ENCODE data around the gene TBX3.
A peak's percentile ranks its signal among the peaks of the same experiment; 100 is the strongest.

Gene TBX3

DNA sequence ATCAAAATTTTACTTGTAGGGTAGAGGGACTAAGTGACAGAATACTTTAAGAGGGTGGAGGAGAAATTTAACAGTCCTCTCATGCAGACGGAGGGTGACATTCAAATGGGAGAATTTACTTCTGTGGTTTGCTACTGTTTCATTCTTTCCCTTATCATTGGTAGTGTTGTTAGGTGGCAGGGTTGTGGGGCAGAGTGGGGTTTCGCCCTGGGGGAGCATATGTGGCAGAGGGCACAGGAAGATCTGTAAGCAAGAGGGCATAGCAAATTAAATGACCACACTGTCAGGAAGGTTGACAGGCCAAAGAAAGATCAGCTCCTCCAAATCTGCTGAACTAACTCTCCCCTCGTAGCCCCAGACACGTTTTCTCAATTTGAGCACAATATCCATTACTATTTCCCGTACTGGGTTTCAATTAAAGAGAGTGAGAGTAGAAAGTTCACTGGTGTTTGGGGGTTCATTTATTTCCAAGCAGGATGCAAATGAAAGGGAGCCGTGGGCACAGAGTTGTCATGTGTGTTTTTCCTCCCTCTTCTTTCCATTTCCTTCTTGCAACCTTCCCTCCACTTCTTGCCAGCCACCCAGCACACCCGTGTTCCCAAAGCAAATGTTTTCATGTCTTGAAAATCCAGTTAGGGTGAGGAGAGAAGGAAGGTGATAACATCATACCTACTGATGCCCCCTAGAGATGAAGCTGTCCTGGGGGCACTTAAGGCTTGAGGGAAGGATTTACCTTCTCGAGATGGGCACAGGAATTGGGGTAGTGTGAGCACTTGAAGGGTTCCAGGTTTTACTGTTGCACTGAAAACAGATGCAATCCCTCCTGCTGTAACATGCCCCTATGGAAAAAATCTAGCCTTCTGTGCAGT lies 6.5 kb upstream of the TBX3 start:
- Histone ChIP-seq H3K4me3 (ENCODE audit: low read depth in 1 of 2, low read length in 2 of 2) (no peak overlapping the region), H3K27me3 (ENCODE audit: control insufficient read depth in 1 of 2, insufficient read depth in 2 of 2, low read length in 2 of 2) (peaks cover 46 to 87% of the 10 kb centered on the region in 2 donors), H3K4me1 (ENCODE audit: control insufficient read depth in 1 of 2, insufficient read depth in 2 of 2, low read length in 2 of 2) (peaks cover 7 to 13% of the 10 kb centered on the region in 2 donors), H3K36me3 (ENCODE audit: control insufficient read depth in 1 of 2, insufficient read depth in 2 of 2, low read length in 2 of 2) (no peaks in the 10 kb centered on the region), H3K9me3 (ENCODE audit: control insufficient read depth in 1 of 2, low read length in 2 of 2) (no peaks in the 10 kb centered on the region), H3K9ac (ENCODE audit: low read depth in 1 of 2, low read length in 2 of 2) (no peak overlapping the region), H3K27ac (ENCODE audit: low read depth, low read length) (no peak overlapping the region)

GRCh38 chr12:114689075-114689994 lies 5.4 kb upstream of the TBX3 start:
- Histone ChIP-seq H3K4me3 (ENCODE audit: low read depth in 1 of 2, low read length in 2 of 2) (no peak overlapping the region), H3K27me3 (ENCODE audit: control insufficient read depth in 1 of 2, insufficient read depth in 2 of 2, low read length in 2 of 2) (peaks cover 38 to 78% of the 10 kb centered on the region in 2 donors), H3K9ac (ENCODE audit: low read depth in 1 of 2, low read length in 2 of 2) (no peak overlapping the region), H3K9me3 (ENCODE audit: control insufficient read depth in 1 of 2, low read length in 2 of 2) (no peaks in the 10 kb centered on the region), H3K4me1 (ENCODE audit: control insufficient read depth in 1 of 2, insufficient read depth in 2 of 2, low read length in 2 of 2) (peaks cover 11 to 20% of the 10 kb centered on the region in 2 donors), H3K36me3 (ENCODE audit: control insufficient read depth in 1 of 2, insufficient read depth in 2 of 2, low read length in 2 of 2) (no peaks in the 10 kb centered on the region), H3K27ac (ENCODE audit: low read depth, low read length) (no peak overlapping the region)

DNA sequence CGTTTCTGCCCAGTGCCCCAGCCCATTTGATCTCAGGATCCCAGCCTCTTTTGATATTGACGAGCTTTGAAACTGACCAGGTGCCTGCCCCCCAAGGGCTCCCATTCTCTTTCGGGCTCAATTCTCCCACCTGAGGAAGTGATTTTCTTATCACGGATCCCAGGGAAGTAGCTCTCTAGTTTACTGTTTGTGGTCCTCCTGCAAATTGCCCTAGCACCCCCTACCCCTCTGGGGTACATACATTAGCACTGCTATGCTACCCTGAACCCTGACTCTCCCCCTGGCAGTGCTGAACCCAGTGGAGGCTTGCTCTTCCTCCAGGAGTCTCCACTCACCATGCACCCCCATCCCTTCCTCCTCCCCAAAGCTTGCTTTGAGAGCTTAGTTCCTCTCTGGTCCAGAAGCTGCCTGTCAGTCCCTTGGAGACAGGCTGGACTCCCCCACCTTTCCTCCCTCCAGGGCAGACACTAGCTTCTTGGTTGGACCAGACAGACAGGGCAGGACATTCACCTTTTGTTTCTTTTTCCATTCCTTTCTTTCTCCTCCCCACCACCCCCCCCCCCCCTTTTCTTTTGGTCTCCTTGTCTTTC lies 4.4 kb upstream of the TBX3 start:
- peaks cover 11 to 20% of the 10 kb centered on the region in 2 donors for H3K4me1 ChIP-seq (ENCODE audit: control insufficient read depth in 1 of 2, insufficient read depth in 2 of 2, low read length in 2 of 2)

DNA sequence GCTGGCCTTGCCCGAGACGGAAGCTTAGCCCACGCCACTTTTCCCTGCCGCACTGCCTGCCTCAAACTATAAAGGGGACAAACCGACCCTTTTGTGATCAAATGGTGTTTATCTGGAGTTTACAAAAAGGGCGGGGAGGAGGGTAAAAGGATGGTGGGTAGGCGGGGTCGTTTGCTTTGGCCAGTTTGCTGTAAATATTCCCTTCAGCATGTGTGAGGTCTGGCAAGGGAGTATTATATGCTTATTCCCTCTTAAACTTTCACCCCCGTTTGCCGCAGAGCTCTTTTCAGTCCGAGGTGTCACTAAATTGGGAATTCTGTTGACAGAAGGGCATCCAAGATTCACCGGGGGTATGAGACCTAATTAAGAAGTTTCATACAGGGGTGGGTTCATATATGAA lies 3.8 kb upstream of the TBX3 start:
- H3K9ac ChIP-seq (ENCODE audit: low read depth in 1 of 2, low read length in 2 of 2), result no peak overlapping the region
- no peak overlapping the region for H3K27ac ChIP-seq (ENCODE audit: low read depth, low read length)
- no peaks in the 10 kb centered on the region for H3K9me3 ChIP-seq (ENCODE audit: control insufficient read depth in 1 of 2, low read length in 2 of 2)
- peaks cover 25 to 62% of the 10 kb centered on the region in 2 donors for H3K27me3 ChIP-seq (ENCODE audit: control insufficient read depth in 1 of 2, insufficient read depth in 2 of 2, low read length in 2 of 2)
- peaks cover 8 to 14% of the 10 kb centered on the region in 2 donors for H3K4me1 ChIP-seq (ENCODE audit: control insufficient read depth in 1 of 2, insufficient read depth in 2 of 2, low read length in 2 of 2)
- no peaks in the 10 kb centered on the region for H3K36me3 ChIP-seq (ENCODE audit: control insufficient read depth in 1 of 2, insufficient read depth in 2 of 2, low read length in 2 of 2)
- no peak overlapping the region for H3K4me3 ChIP-seq (ENCODE audit: low read depth in 1 of 2, low read length in 2 of 2)

More for the DNA sequence above, 4.4 kb upstream of the TBX3 start:
- Histone ChIP-seq H3K9ac (ENCODE audit: low read depth in 1 of 2, low read length in 2 of 2) (no peak overlapping the region), H3K9me3 (ENCODE audit: control insufficient read depth in 1 of 2, low read length in 2 of 2) (no peaks in the 10 kb centered on the region), H3K36me3 (ENCODE audit: control insufficient read depth in 1 of 2, insufficient read depth in 2 of 2, low read length in 2 of 2) (no peaks in the 10 kb centered on the region), H3K4me3 (ENCODE audit: low read depth in 1 of 2, low read length in 2 of 2) (no peak overlapping the region), H3K27me3 (ENCODE audit: control insufficient read depth in 1 of 2, insufficient read depth in 2 of 2, low read length in 2 of 2) (peaks cover 30 to 68% of the 10 kb centered on the region in 2 donors), H3K27ac (ENCODE audit: low read depth, low read length) (no peak overlapping the region)

DNA sequence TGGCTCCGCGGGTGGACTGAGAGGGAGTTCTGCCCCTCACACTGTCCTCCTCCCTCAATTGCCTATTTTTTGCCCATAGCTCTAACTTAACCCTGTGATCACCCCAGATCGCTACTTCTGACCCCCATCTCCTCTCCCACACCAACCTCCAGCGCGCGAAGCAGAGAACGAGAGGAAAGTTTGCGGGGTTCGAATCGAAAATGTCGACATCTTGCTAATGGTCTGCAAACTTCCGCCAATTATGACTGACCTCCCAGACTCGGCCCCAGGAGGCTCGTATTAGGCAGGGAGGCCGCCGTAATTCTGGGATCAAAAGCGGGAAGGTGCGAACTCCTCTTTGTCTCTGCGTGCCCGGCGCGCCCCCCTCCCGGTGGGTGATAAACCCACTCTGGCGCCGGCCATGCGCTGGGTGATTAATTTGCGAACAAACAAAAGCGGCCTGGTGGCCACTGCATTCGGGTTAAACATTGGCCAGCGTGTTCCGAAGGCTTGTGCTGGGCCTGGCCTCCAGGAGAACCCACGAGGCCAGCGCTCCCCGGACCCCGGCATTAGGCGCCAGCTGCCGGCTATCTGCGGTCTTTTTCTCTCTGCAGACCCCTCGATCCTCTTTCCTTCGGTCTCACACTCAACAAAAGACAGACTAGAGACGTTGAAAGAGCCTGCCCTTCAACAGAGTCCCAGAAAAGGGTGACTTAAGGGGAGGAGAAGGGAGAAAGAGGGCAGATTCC lies 3.0 kb upstream of the TBX3 start:
- no peak overlapping the region for H3K4me3 ChIP-seq (ENCODE audit: low read depth in 1 of 2, low read length in 2 of 2)
- peaks cover 18 to 54% of the 10 kb centered on the region in 2 donors for H3K27me3 ChIP-seq (ENCODE audit: control insufficient read depth in 1 of 2, insufficient read depth in 2 of 2, low read length in 2 of 2)
- no peaks in the 10 kb centered on the region for H3K36me3 ChIP-seq (ENCODE audit: control insufficient read depth in 1 of 2, insufficient read depth in 2 of 2, low read length in 2 of 2)
- no peaks in the 10 kb centered on the region for H3K9me3 ChIP-seq (ENCODE audit: control insufficient read depth in 1 of 2, low read length in 2 of 2)
- H3K4me1 ChIP-seq (ENCODE audit: control insufficient read depth in 1 of 2, insufficient read depth in 2 of 2, low read length in 2 of 2), result peaks cover 4 to 10% of the 10 kb centered on the region in 2 donors
- no peak overlapping the region for H3K27ac ChIP-seq (ENCODE audit: low read depth, low read length)
- H3K9ac ChIP-seq (ENCODE audit: low read depth in 1 of 2, low read length in 2 of 2), result no peak overlapping the region

DNA sequence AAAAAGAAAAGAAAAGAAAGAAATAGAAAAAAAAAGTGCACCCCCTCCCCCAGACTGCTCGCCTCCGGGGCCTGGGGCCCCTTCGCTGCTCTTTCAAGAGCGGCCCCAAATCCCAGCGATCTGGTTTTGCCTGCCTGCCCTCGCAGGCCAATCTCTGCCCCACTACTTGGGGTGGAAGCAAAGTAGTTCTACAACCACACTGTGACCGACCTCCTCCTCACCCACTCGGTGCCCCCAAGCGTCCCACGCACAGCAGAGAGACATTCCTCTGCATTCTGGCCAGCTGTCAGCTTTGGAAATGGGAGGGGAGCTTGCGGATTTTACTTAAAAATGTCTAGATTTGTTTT lies 2.4 kb upstream of the TBX3 start:
- Histone ChIP-seq H3K4me3 (ENCODE audit: low read depth in 1 of 2, low read length in 2 of 2) (no peak overlapping the region), H3K36me3 (ENCODE audit: control insufficient read depth in 1 of 2, insufficient read depth in 2 of 2, low read length in 2 of 2) (no peaks in the 10 kb centered on the region), H3K4me1 (ENCODE audit: control insufficient read depth in 1 of 2, insufficient read depth in 2 of 2, low read length in 2 of 2) (peaks cover 4 to 10% of the 10 kb centered on the region in 2 donors), H3K9ac (ENCODE audit: low read depth in 1 of 2, low read length in 2 of 2) (no peak overlapping the region), H3K27me3 (ENCODE audit: control insufficient read depth in 1 of 2, insufficient read depth in 2 of 2, low read length in 2 of 2) (peaks cover 18 to 48% of the 10 kb centered on the region in 2 donors), H3K27ac (ENCODE audit: low read depth, low read length) (no peak overlapping the region), H3K9me3 (ENCODE audit: control insufficient read depth in 1 of 2, low read length in 2 of 2) (no peaks in the 10 kb centered on the region)

GRCh38 chr12:114685869-114686268 lies 1.9 kb upstream of the TBX3 start:
- Histone ChIP-seq H3K27me3 (ENCODE audit: control insufficient read depth in 1 of 2, insufficient read depth in 2 of 2, low read length in 2 of 2) (peaks cover 13 to 43% of the 10 kb centered on the region in 2 donors), H3K27ac (ENCODE audit: low read depth, low read length) (no peak overlapping the region), H3K4me1 (ENCODE audit: control insufficient read depth in 1 of 2, insufficient read depth in 2 of 2, low read length in 2 of 2) (peaks cover 4 to 10% of the 10 kb centered on the region in 2 donors), H3K9me3 (ENCODE audit: control insufficient read depth in 1 of 2, low read length in 2 of 2) (no peaks in the 10 kb centered on the region), H3K4me3 (ENCODE audit: low read depth in 1 of 2, low read length in 2 of 2) (no peak overlapping the region), H3K9ac (ENCODE audit: low read depth in 1 of 2, low read length in 2 of 2) (no peak overlapping the region), H3K36me3 (ENCODE audit: control insufficient read depth in 1 of 2, insufficient read depth in 2 of 2, low read length in 2 of 2) (no peaks in the 10 kb centered on the region)

DNA sequence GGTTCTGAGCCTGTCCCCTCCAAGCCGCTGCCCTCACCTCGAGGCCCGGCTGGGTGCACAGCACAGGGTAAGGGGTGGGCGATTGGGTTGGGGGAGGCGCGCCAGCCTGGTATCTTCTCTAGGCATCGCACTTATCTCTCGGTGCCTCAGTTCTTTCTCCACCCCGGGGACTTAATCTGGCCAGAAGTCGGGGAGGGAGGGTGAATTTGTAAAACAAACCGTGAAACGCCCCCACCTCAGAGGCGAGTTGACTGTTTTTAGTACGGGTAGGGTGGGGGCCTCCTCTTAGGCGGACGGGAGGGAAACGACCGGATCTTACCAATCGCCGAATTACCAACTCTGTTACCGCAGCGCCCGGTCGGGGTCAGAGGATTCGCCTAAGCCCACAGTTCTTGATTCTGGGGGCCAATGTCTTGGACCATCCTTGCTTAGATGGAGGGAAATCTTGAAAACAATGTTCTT lies 1.4 kb upstream of the TBX3 start:
- no peaks in the 10 kb centered on the region for H3K9me3 ChIP-seq (ENCODE audit: control insufficient read depth in 1 of 2, low read length in 2 of 2)
- peak overlapping the region; percentile 93 for H3K27ac ChIP-seq (ENCODE audit: low read depth, low read length)
- peaks cover 9 to 43% of the 10 kb centered on the region in 2 donors for H3K27me3 ChIP-seq (ENCODE audit: control insufficient read depth in 1 of 2, insufficient read depth in 2 of 2, low read length in 2 of 2)
- H3K4me1 ChIP-seq (ENCODE audit: control insufficient read depth in 1 of 2, insufficient read depth in 2 of 2, low read length in 2 of 2), result peaks cover 4 to 10% of the 10 kb centered on the region in 2 donors
- H3K4me3 ChIP-seq (ENCODE audit: low read depth in 1 of 2, low read length in 2 of 2), result peak overlapping the region; percentile 78 to 84
- H3K36me3 ChIP-seq (ENCODE audit: control insufficient read depth in 1 of 2, insufficient read depth in 2 of 2, low read length in 2 of 2), result peaks cover 0 to 3% of the 10 kb centered on the region in 2 donors
- peak overlapping the region; percentile 52 to 86 for H3K9ac ChIP-seq (ENCODE audit: low read depth in 1 of 2, low read length in 2 of 2)

DNA sequence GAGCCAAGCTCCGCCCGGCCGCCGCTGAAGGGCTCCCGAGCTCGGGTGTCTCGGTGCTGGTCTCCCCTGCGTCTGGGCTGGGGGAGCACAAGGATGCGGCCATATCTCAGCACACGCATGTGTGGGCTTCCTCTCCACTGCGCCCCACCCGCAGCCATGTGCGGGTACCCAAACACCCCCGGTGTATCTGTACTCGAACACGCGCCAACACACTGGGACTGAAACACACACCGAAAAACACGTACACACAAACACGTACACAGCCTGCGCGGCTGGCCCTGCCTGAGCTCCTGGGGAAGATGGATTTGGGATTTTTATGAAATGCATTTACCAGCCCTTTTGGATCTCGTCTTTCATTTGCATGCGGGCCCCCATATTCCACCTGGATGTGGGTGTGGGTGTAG lies 897 bp upstream of the TBX3 start:
- H3K9ac ChIP-seq (ENCODE audit: low read depth in 1 of 2, low read length in 2 of 2), result peak overlapping the region; percentile 52 to 86
- H3K27ac ChIP-seq (ENCODE audit: low read depth, low read length), result peak overlapping the region; percentile 93
- H3K9me3 ChIP-seq (ENCODE audit: control insufficient read depth in 1 of 2, low read length in 2 of 2), result no peaks in the 10 kb centered on the region
- peak overlapping the region; percentile 78 to 84 for H3K4me3 ChIP-seq (ENCODE audit: low read depth in 1 of 2, low read length in 2 of 2)
- H3K36me3 ChIP-seq (ENCODE audit: control insufficient read depth in 1 of 2, insufficient read depth in 2 of 2, low read length in 2 of 2), result peaks cover 0 to 4% of the 10 kb centered on the region in 2 donors
- peaks cover 6 to 10% of the 10 kb centered on the region in 2 donors for H3K4me1 ChIP-seq (ENCODE audit: control insufficient read depth in 1 of 2, insufficient read depth in 2 of 2, low read length in 2 of 2)
- peaks cover 9 to 39% of the 10 kb centered on the region in 2 donors for H3K27me3 ChIP-seq (ENCODE audit: control insufficient read depth in 1 of 2, insufficient read depth in 2 of 2, low read length in 2 of 2)
